HepG2 (cell line): Measurements from ENCODE around the gene CFAP300. TPM values are rescaled to one million over a fixed set of nuclear protein-coding genes. Genes with fewer than 3 reads are reported as not detected.

Experiments
- ATF6 ChIP-seq: sonication (generic); formaldehyde crosslinking; conservative IDR thresholded peaks from 2 replicates; pipeline ENCODE4 v1.4.0; 2020; ENCODE audit warnings: missing genetic modification reagents
- CTCF ChIP-seq: sonication (generic); formaldehyde crosslinking; IDR thresholded peaks from 2 replicates; pipeline ENCODE4 v1.5.0; 2020; ENCODE audit warnings: mild to moderate bottlenecking, missing genetic modification reagents, moderate library complexity
- IKZF1 ChIP-seq: fragments of 450-650 bp; IDR thresholded peaks from 2 replicates; pipeline ENCODE4 v1.7.1; 2016
- SETDB1 ChIP-seq: sonication (generic); formaldehyde crosslinking; IDR thresholded peaks from 2 replicates; pipeline ENCODE4 v1.5.1; 2020; ENCODE audit warnings: missing genetic modification reagents, mild to moderate bottlenecking, borderline replicate concordance
- ZBTB3 ChIP-seq: sonication (generic); formaldehyde crosslinking; IDR thresholded peaks from 2 replicates; pipeline ENCODE4 v1.4.0; 2020; ENCODE audit warnings: low read depth, mild to moderate bottlenecking, moderate library complexity, missing genetic modification reagents, borderline replicate concordance
- ZFP91 ChIP-seq: sonication (generic); formaldehyde crosslinking; IDR thresholded peaks from 2 replicates; pipeline ENCODE4 v1.9.0; 2022; ENCODE audit warnings: missing genetic modification reagents, mild to moderate bottlenecking, borderline replicate concordance
- ZNF24 ChIP-seq: fragments of 450-650 bp; IDR thresholded peaks from 2 replicates; pipeline ENCODE4 v1.6.1; 2017; ENCODE audit warnings: antibody characterized with exemption, mild to moderate bottlenecking
- ZSCAN20 ChIP-seq: sonication (generic); formaldehyde crosslinking; IDR thresholded peaks from 2 replicates; pipeline ENCODE4 v1.4.0; 2020; ENCODE audit warnings: missing genetic modification reagents, mild to moderate bottlenecking, borderline replicate concordance
- polyA plus RNA-seq, 8 experiments: library from polyadenylated mRNA; depleted of rRNA in 3 of 8; stranded (reverse) in 7 of 8; unstranded in 1 of 8; fragments of >200 nt; fragmentation: Illumina TruSeq in 4 of 8; extraction: Trizol in 4 of 8; gene quantifications; 2 replicates each; pipeline versions ENCODE4 v1.2.1 to v1.2.3, GENCODE V29; 2011 to 2016; ENCODE audit warnings: low read depth in 4 of 8, missing spikeins in 1 of 8, mixed read lengths in 1 of 8; ENCODE audit not compliant: insufficient read depth in 1 of 8
- total RNA-seq, 5 experiments: library from RNA; depleted of rRNA; stranded (reverse); fragments of >200 nt; fragmentation: Illumina TruSeq; extraction: Trizol; gene quantifications; 2 replicates each; pipeline ENCODE4 v1.2.3, GENCODE V29; 2016; ENCODE audit warnings: low read depth in 1 of 5

Gene CFAP300
- total and polyA plus RNA-seq, 2 of the 13 experiments (the other 11 are each of a cell fraction or from before 2014, with no cell fraction given), result not detected

GRCh38 chr11:102061276-102061675, 14.0 kb downstream of the CFAP300 start (continued):
- TF ChIP-seq CTCF (peak; percentile 73), ZBTB3 (no peak), ZNF24 (no peak), ATF6 (CRISPR knock-in tag) (no peak), IKZF1 (no peak), ZFP91 (CRISPR knock-in tag) (no peak), SETDB1 (CRISPR knock-in tag) (no peak), ZSCAN20 (CRISPR knock-in tag) (no peak)
